Activated T-helper 1 cell treated with anti-CD3 and anti-CD28 coated beads, Interleukin-2, amount 50 U/mL, for 16 hours (primary cell): ENCODE measurements around the gene SPIN4.
"Not testable (repeated sequence)": the region's sequence is repeated elsewhere in the genome, so short reads cannot be mapped to it uniquely, and the experiment has no call there.

Source experiments
- DNase-seq, 2 donors: peaks; one replicate each; pipeline ENCODE4 v3.0.0-alpha.2; 2020; ENCODE audit warnings: low read depth in 1 of 2, low spot score in 1 of 2

The SPIN4 gene

GRCh38 chrX:63350941-63351616, at the start of gene SPIN4:
TSS of gene SPIN4 (minus strand) at chrX:63351332. CDS start at chrX:63350819, 513 bp downstream.
- peak; percentile 15 to 23 for DNase-seq

DNA sequence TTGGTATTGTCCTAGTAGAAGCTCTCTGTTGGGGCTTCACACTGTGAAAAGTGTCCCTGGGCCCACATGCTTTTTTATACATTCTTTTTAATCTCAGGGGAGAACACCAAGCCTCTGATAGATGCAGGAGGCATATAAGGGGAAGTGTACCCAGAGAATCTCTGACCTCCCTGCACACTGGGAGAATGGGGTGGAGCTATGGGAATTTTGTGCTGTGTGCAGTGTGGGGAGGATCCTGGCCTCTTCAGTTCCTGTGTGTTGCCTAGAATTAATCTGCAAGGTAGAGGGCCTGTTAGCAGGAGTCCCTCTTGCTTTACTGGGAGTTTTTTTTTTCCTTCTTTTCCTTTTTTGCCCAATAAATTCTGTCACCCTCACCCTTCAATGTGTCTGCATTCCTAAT, 49.2 kb upstream of the SPIN4 start:
- no peak for DNase-seq

GRCh38 chrX:63394872-63395271, 43.7 kb upstream of the SPIN4 start:
- no peak for DNase-seq

DNA sequence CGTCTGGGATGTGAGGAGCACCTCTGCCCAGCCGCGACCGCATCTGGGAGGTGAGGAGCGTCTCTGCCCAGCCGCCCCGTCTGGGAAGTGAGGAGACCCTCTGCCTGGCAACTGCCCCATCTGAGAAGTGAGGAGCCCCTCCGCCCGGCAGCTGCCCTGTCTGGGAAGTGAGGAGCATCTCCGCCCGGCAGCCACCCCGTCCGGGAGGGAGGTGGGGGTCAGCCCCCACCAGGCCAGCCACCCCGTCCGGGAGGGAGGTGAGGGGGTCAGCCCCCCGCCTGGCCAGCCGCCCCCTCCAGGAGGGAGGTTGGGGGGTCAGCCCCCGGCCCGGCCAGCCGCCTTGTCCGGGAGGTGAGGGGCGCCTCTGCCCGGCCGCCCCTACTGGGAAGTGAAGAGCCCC, 42.0 kb upstream of the SPIN4 start:
- not testable (repeated sequence) for DNase-seq

DNA sequence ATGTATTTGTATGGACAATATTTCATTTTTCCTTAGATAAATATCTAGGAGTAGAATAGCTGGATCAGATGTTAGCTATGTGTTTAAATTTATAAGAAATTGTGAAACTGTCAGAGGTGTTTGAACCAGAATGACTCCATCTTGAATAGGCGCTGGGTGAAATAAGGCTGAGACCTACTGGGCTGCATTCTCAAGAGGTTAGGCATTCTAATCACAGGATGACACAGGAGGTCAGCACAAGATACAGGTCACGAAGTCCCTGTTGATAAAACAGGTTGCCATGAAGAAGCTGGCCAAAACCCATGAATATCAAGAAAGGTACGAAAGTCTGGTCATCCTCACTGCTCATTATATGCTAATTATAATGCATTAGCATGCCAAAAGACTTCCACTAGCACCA, 36.3 kb upstream of the SPIN4 start:
- no peak for DNase-seq

DNA sequence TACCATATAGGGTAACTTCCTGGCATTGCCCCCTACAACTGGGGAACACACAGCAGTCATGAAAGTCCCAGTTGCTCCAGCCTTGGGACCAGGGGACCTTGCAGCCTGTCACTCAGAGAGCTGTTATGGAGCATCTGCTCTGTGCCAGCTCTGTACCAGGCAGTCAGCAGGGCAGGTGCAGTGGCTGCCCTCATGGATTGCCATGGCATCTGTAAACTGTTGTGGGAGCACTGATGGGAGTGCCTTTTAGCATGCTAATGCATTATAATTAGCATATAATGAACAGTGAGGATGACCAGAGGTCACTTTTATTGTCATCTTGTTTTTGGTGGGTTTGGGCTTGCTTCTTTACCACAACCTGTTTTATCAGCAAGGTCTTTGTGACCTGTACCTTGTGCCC, 33.1 kb upstream of the SPIN4 start:
- DNase-seq: not testable (repeated sequence)

GRCh38 chrX:63373012-63373411, 21.9 kb upstream of the SPIN4 start:
- DNase-seq: not testable (repeated sequence)

DNA sequence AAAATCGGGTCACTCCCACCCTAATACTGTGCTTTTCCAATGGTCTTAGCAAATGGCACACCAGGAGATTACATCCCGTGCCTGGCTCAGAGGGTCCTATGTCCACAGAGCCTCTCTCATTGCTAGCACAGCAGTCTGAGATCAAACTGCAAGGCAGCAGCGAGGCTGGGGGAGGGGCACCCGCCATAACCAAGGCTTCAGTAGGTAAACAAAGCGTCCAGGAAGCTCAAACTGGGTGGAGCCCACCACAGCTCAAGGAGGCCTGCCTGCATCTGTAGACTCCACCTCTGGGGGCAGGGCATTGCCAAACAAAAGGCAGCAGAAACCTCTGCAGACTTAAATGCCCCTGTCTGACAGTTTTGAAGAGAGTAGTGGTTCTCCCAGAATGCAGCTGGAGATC, 16.6 kb upstream of the SPIN4 start:
- not testable (repeated sequence) for DNase-seq

DNA sequence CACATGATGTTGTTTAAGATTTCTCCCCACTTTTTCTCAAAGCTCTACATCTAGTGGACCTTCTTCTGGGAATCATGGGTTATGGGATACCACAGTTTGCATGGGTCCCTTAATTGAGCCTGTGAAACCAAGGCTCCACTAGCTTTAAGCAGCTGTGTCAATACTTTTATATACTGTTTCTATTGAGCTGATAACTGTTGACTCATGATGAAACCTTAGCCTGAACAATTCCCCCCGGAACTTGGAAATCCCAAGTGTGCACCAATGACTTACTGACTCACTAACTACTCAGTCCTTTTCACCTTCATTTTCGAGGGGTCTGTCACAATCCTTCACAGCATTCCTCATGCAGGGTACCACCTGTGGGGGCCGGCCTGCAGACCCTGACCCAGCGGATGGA, 12.7 kb upstream of the SPIN4 start:
- no peak for DNase-seq

- no peak for DNase-seq
Observed at GRCh38 chrX:63361494-63361893, 10.4 kb upstream of the SPIN4 start.

GRCh38 chrX:63354484-63354883, 3.4 kb upstream of the SPIN4 start:
- no peak for DNase-seq

DNA sequence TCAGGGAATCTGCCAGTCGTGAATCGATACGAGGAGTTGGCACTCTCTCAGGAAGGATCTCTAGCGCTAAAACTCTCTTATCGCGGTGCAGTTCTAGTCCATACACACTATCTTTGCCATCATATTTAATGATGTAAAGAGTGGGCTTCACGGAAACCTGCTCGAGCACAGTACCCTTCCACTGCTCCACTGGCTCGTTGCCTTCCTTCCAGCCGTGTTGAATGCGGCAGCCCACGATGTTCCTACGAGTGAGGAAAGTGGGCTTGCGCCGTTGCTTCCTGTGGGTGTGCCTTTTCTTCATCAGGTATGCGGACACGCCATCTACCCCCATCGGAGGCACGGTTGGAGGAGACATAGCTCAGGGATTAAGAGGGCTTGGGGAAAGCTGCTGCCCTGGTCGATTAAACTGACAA, 661 bp downstream of the SPIN4 start:
- DNase-seq: no peak

DNA sequence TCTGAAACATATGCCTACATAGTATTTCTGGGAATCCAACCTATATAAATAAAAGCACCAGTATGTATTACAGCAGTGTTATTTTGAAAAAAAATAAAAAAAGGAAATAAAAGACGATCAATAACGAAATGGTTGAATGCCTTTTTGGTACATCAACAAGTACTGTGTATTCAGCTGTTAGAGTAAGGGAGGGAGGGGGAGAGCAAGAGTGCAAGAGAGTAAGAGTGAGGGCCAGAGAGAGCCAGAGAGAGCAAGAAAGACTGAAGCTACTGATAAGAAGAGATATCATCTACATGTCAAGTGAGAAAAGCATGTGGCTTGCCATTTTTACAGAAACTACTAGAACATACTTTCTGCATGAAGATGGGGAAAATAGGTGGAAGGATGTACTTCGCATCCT, 1.8 kb downstream of the SPIN4 start:
- no peak for DNase-seq

GRCh38 chrX:63330681-63331080, 20.5 kb downstream of the SPIN4 start:
- no peak for DNase-seq

- DNase-seq: no peak
Observed at GRCh38 chrX:63327788-63328187, 23.3 kb downstream of the SPIN4 start.

- DNase-seq: no peak
Observed at GRCh38 chrX:63299596-63299995, 51.5 kb downstream of the SPIN4 start.
